Activated naive CD8-positive, alpha-beta T cell treated with anti-CD3 and anti-CD28 coated beads, Interleukin-2, amount 50 U/mL, for 16 hours (primary cell): ENCODE results near the gene FAM89B.

Experiments used
- DNase-seq: peaks from one replicate; pipeline ENCODE4 v3.0.0-alpha.2; 2020; ENCODE audit warnings: low read depth, low spot score

FAM89B gene

DNA sequence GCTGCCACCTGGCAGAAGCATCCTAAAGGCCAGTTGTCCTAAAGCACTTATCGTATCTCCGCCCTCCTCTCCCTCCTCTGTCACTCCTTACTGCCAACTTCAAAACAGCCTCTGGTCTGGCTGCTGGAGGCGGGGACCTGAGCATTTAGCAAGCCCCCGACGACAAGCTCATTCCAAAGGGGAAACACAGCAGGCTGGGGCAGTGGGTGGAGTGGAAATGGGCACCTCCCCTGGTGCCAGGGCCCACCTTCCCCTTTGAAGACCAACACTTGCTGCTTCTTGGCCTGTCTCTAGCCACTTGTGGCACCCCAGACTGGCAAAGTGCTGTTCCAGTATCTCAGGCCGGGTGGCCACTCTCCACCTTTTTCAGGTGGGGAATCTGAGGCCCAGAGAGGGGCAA is 38.1 kb downstream of the FAM89B start:
- DNase-seq: no peak

DNA sequence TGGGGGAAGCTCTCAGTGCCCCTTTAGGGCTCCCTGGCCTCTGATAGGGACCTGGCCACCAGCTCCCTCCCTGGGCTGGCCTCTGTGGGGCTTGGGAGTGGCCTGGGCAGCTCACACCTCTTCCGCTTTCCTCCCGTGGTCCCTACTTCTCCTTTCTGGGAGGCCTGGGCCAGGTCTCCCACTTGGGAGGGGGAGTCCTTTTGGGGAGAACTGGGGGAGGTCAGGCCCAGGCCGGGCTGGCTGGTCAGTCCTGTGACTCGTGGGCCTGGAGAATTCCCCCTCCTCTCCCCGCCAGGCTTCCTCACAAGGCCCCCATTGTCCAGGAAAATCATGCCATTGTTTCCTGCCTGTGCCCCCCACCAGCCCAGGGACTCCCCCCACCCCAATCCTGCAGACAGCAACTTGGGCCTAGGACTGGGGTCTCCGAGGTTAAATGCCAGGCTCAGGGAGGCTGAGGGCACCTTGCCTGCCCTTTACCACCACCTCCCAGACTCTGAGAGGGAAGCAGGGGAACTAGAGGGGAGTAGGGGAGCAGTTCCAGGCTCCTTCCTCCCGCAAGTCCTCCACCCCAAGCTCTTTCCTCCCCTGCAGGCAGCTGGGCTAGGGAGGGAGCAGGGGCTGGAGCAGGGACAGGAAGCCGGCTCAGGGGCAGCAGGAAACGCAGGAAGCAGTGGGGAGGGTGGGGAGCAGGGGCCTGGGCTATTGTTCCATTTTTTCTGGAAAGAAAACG is 38.9 kb downstream of the FAM89B start:
- DNase-seq: no peak

DNA sequence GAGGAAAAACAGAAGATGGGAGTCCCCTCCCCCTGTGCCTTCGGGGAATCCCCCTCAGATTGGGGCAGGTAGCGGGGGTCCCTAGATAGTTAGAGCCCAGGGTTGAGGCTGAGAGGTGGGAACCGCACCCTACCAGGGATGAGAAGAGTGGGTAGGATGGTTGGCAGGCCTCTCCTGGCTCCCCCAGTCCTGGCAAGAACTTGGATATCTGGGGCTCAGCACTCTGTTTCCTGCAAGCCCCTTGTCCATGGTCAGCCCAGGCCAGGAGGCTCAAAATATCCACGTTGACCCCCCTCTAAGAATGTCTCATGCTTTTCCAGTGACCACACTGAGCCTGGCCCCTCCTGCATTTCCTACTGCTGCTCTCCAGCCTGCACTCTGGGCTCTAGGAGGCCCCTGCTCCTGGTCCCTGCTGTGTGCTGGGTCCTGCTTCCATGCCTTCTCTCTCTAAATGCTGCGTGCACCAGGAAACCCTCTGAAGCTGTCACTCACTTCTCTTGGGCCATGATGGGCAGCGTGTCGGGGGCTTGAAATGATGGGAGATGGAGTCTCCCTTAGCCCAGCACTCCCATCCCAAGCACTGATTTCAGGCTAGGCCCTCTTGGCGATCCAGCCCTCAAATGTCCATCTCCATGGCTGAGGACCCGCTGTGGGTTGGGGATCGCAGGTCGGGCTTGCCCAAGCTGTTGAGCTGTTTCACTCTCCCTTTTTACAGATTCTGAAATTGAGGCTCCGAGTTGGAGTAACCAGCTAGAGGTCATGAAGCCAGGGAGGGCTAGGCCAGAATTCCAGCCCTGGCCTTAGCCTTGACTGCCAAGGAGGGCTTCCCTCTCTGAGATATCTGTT is 39.6 kb downstream of the FAM89B start:
- DNase-seq: no peak

DNA sequence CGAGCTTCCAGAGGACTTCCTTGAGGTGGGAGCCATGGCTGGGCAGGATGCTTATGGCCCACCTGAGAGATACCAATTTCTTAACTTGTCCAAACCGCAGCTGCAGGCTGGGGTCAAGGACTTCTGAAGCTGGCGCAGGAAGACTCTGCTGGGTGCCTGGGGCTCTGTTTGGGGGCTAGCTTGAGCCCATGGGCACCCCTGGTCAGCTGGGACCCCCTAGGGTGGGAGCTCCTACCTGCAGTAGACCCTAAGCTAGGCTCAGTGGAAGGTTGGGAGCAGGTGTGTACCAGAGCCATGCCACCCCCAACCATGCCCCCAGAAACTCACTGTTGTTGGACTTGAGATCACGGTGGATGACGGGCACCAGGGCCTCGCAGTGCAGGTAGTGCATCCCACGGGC is 40.4 kb downstream of the FAM89B start:
- DNase-seq: no peak

DNA sequence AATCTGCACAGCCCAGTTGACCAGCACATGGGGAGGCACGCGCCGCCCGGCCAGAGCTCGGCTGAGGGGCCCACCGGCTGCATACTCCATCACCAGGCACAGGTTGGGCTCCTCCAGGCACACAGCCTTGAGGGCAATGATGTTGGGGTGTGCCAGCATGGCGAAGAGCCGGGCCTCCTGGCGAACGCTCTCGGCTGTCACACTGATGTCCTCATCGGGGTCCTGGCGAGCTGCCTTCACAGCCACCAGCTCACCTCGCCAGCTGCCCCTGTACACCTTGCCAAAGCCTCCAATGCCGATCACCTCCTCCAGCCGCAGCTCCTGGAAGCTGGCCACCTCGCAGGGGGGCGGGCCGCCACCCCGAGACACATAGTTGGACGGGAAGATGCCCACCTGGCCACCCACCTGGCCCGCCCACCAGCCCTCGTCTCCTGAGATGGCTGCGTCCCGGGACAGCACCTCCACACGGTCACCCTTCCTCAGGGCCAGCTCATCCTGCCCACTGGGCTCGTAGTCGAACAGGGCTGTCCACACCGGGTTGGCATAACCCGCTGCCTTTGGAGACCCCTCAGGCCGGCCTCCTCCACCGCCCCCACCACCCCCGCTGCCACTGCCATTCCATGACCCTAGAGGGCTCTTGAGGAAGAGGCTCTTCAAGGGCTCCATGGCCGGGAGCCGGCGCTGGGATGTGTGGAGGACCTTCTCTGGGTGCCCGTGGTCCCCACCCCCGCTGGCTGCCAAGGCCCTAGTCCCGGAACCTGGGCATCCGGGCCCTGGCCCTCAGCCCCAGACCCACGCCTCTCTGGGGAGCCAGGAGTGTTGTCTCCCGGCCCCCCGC is 41.0 kb downstream of the FAM89B start:
- DNase-seq: no peak

DNA sequence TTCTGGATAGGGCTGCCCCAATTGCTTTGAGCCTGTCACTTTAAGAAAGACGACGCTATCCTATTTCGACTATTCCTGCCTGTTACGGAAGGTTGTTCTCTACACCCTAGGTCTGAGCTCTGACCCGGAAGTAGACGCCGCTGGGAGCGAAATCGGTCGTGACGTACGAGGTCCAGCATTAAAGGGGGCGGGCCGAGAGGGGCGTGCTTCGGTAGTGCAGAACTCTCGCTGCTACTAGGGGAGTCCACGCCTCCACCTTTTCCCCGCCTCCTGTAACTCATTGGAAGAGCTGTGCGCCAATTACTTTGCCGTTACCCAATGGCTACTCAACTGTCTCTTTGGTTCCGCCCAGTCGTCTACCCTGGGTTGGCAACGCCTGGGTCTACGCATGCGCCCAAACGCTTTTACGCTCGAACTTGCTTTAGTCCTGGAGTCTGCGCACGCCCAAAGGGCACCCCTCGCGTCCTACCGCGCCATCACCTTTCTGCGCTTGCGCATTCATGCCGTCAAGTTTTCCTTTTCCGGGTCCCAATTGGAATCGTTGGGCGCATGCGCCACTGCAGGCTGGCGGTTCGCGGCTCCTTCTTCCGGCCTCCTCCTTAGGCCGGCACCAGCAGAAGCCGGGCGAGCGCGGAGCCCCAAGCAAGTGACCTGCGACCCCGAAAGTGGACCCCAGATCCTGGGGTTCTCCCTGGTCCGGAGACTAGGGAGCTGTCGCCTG is 43.1 kb downstream of the FAM89B start, which contains the start of gene PCNX3:
TSS of gene PCNX3 (plus strand) at position 548 of the 721 bp plus-strand sequence. CDS start 536 bp downstream, outside the sequence.
- DNase-seq: peak; percentile 100

DNA sequence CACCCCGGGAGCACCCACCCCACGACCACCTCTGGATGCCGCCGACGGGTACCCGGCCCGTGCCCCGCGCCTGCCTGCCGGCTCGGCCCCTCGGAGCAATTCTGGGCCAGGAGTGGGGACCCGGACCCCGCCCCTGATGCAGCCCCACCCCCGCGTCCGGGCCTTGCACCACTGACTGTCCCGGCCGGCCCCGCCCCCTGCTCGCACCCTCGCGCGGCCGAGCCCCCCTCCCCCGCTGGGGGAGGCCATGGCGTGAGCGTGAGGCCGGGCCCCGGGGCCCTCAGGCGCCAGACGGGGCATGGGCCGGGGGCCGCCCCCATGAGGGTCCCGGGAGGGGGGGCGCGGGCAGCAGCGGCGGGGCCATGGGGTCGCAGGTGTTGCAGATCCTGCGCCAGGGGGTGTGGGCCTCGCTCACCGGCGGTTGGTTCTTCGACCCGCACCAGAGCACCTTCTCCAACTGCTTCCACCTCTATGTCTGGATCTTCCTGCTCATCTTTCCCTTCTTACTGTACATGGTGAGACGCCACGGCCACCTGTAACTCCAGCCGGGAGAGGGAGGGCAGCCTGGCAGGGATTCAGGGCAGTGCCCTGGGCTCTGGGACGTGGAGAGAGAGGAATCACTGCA is 43.7 kb downstream of the FAM89B start:
- DNase-seq: no peak

DNA sequence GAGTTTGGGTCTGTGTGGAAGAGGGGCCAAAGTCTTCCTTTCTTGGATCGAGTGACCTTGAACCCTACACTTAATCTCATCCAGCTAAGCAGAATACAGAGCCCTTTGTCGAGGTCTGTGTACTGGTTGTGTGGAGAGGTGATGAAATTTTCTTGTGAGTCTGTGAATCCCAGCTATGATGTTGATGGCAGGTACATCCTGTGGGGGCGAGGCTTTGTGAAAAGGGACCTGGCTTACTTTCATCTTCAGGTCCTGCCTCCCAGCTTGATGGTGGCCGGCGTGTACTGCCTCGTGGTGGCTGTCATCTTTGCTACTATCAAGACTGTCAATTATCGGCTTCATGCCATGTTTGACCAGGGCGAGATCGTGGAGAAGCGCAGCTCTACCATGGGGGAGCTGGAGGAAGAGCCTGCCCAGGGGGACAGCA is 44.2 kb downstream of the FAM89B start:
- DNase-seq: no peak

DNA sequence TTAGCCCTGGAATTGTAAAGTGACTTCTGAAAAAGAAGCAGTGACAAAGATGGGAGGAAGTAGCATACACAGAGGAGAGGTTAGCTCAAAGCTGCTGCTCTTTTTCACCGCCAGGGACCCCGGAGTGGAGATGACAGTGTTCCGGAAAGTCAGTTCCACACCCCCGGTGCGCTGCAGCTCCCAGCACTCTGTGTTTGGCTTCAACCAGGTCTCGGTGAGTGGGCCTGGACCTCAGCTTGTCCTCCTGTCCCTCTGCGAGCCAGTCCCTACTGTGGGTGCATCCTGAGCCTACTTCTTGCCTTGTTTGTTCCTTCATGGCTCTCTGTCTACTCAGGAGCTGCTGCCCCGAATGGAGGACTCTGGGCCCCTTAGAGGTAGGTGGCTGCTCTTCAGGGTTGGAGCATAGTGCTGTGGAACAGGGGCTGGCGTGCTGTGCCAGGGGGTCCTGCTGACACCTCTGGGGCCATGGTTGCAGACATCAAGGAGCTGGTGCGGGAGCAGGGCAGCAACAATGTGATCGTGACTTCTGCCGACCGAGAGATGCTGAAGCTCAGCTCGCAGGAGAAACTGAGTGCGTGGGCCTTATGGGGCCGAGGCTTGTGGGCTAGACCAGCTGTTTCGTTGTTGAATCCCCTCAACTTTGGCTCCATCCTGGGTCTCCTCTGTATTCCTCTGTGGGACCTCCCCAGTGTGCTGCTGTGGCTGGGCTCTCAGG is 45.0 kb downstream of the FAM89B start:
- no peak for DNase-seq

DNA sequence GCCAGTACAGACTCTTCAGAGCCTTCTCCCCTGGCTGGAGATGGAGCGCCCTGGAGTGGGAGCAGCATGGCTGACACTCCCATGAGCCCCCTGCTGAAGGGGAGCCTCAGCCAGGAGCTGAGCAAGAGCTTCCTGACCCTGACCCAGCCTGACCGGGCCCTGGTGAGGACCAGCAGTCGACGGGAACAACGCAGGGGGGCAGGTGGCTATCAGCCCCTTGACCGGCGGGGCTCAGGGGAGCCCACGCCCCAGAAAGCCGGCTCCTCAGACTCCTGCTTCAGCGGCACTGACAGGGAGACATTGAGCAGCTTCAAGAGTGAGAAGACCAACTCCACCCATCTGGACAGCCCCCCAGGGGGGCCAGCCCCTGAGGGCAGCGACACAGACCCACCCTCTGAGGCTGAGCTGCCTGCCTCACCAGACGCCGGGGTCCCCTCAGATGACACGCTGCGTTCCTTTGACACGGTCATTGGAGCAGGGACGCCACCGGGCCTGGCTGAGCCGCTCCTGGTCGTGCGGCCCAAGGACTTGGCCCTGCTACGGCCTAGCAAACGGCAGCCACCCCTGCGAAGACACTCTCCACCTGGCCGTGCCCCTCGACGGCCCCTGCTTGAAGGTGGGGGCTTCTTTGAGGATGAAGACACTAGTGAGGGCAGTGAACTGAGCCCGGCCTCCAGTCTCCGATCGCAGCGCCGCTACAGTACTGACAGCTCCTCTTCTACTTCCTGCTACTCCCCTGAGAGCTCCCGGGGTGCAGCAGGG is 45.8 kb downstream of the FAM89B start:
- DNase-seq: no peak

DNA sequence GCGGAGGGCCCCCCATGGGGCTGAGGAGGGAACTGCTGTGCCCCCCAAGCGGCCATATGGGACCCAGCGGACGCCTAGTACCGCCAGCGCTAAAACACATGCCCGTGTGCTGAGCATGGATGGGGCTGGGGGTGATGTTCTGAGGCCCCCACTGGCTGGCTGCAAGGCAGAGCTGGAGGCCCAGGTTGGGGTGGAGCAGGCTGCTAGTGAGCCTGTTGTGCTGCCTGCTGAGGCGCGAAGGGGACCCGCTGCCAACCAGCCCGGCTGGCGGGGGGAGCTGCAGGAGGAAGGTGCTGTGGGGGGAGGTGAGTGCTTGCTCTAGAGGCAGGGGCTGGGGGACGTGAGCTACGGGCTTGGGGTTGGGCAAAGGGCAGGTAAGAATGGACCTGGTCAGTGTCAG is 46.4 kb downstream of the FAM89B start:
- no peak for DNase-seq

DNA sequence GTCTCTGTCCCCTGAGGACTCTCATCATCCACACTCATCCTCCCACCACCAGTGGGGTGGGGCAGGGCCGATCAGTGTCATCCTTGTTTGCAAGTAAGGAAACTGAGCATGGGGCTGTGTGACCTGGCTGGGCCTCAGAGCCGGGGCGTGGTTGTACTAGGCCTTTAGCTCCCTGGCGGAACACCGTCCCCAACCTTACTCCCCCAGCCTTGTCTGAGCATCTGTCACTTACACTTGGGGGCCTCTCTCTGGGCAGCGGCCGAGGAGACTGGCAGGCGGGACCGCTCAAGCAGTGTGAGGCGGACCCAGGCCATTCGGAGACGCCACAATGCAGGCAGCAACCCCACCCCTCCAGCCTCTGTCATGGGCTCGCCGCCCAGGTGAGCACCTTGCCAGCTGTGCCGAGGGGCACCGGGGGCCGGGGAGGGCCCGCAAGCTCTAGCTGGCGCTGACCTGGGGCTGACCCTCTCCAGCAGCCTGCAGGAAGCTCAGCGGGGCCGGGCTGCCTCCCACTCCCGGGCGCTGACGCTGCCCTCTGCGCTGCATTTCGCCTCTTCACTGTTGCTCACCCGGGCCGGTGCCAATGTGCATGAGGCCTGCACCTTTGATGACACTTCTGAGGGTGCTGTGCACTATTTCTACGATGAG is 47.1 kb downstream of the FAM89B start:
- no peak for DNase-seq

DNA sequence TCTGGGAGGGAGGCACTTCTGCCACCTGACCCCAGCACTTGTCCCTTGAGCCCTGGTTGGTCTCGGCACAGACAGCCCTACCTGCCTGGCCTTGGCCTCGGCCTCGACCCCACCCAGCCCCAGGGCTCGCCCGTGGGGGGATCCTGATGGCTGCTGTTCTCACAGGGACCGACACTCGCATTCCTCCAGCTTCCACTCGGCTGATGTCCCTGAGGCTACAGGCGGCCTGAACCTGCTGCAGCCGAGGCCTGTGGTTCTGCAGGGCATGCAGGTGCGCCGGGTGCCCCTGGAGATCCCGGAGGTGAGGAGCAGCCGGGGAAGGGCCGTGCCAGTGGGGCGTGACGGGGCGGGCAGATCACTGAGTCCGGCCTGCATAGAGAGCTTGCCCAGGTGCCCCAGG is 48.3 kb downstream of the FAM89B start:
- DNase-seq: no peak

DNA sequence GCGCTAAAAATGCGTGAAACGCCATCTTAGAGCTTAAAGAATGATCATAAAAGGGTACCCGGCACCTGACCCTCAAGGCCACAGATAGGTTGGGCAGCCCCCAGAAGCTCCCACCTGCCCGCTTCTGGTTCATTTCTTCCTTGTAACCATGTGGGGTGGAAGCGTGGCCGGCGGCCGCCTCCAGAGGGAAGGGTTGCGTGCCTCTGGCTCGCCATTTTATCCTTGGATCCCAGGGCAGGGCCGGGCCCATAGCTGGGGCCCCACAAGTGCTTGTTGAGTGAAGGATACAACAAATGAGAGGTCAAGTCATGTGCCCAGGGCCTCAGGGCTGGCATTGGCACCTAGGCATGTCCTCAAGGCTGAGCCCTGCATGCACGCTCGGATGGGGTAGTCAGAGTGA is 49.1 kb downstream of the FAM89B start:
- DNase-seq: no peak

DNA sequence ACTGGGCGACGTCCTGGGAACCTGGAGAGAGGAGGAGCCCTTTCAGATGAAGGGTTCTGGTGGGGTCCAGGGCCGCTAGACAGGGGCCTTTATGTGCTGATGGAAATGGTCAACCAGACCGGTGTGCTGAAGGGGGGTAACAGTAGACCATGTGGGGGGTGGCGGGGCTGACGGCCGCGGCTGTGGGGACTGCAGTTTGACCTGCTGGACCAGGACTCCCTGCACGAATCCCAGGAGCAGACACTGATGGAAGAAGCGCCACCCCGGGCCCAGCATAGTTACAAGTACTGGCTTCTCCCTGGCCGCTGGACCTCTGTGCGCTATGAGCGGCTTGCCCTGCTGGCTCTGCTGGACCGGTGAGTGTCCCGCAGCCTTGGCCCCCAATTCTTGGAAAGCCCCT is 49.7 kb downstream of the FAM89B start:
- DNase-seq: no peak

DNA sequence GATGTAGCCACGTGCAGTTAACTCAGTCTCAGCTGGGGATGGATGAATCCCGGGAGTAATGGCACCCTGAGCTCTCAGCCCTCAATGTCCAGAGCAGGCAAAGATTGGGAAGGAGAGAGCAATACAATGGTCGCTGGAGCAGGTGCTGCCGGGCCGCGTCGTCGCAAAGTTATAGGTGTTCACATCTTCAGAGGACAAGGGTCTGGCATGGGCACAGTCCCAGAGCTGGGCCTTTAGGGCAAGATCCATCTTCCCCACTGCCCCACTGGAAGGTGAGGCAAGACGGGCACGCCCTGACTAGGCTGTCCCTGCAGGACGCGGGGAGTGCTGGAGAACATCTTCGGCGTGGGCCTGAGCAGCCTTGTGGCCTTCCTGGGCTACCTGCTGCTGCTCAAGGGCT is 50.8 kb downstream of the FAM89B start:
- no peak for DNase-seq
